ENCODE measurements around the gene NFIC.

GRCh38 chr19:3405261-3405653 is 38.9 kb downstream of the NFIC start:
- no peak for TF ChIP-seq POLR2A (IDR thresholded peaks at IDR 0.05)
- no peak for TF ChIP-seq CTCF (IDR thresholded peaks at IDR 0.05)
